Nephron (organoid): ENCODE data around the gene OBSL1.
A peak's percentile ranks its signal among the peaks of the same experiment; 100 is the strongest.

ENCODE experiments used
- H3K27ac Mint-ChIP-seq, 3 experiments: 2 replicates each; pipeline ENCODE4 v1.8.0; 2020; ENCODE audit warnings: mixed read lengths in 3 of 3, mild to moderate bottlenecking in 2 of 3, moderate library complexity in 1 of 3
- H3K27me3 Mint-ChIP-seq: 2 replicates; pipeline ENCODE4 v1.8.0; 2021; ENCODE audit warnings: low read depth, mild to moderate bottlenecking, moderate library complexity, mixed read lengths
- H3K36me3 Mint-ChIP-seq: 2 replicates; pipeline ENCODE4 v1.8.0; 2020; ENCODE audit warnings: low read depth, mixed read lengths
- H3K4me1 Mint-ChIP-seq: 2 replicates; pipeline ENCODE4 v1.8.0; 2020; ENCODE audit warnings: mixed read lengths
- H3K4me3 Mint-ChIP-seq, 3 experiments: 2 replicates each; pipeline ENCODE4 v1.8.0; 2020; ENCODE audit warnings: mild to moderate bottlenecking in 3 of 3, mixed read lengths in 3 of 3, moderate library complexity in 2 of 3
- H3K9me3 Mint-ChIP-seq: 2 replicates; pipeline ENCODE4 v1.8.0; 2020; ENCODE audit warnings: mixed read lengths
- CTCF ChIP-seq, 3 experiments: fragments of 200-600 bp; sonication (generic); IDR thresholded peaks; one replicate each; pipeline ENCODE4 v1.5.0; 2021; ENCODE audit warnings: antibody characterized with exemption in 3 of 3; ENCODE audit not compliant: unreplicated experiment in 3 of 3

Gene OBSL1

DNA sequence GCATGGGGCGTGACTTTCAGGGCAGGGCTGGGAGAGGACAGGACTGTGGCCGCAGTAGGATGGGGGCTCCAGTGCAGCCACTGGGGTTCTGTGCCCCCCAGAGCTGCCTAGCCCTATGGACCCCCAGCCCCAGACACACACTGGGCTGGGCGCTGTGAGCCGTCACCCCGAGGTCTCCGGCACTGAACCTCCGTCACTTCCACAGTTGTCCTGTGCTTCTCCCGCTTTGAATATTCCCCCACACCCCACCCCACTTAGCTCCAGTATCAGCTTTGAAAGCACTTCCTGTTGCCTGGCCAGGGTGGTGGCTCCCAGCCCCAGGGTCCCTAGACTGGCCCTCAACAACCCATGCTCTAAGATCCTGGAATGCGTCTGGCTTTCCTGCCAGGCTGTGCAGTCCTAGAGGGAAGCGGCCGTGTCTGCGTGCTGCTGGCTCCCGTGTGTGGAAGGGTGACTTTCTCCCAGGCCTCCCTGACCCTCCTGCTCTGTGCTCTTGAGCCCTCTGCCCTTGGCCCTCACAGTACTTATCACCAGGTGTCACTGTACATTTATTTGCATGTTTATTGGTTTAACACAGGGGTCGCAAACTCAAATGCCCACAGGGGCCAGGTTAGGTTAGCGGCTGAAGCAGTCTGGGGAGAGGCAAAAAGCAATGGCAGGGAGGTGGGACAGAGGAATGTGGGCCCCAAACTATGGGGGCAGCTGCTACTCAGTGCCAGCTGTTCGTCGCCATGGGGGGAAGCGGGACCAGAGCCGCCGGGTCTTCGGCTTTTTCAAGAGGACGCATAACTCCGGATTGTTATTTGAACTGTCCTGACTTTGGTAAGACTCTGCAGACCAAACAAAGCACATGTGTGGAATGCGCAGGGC, 9.9 kb downstream of the OBSL1 start:
- Mint-ChIP-seq H3K4me1 (peaks cover 50% of the 10 kb centered on the region), H3K36me3 (peaks cover 58% of the 10 kb centered on the region), H3K27ac (peak overlapping the region; percentile 44 to 90 (median 79)), H3K9me3 (no peaks in the 10 kb centered on the region), H3K27me3 (no peaks in the 10 kb centered on the region), H3K4me3 (peak overlapping the region in 2 of 3 experiments; percentile 41 to 47)
- no peak for TF ChIP-seq CTCF (IDR thresholded peaks at IDR 0.05; ENCODE audit: unreplicated experiment in 3 of 3)

GRCh38 chr2:219560893-219561178, 10.5 kb downstream of the OBSL1 start:
- no peaks in the 10 kb centered on the region for H3K9me3 Mint-ChIP-seq
- peak overlapping the region in 2 of 3 experiments; percentile 44 to 90 for H3K27ac Mint-ChIP-seq
- TF ChIP-seq CTCF (IDR thresholded peaks at IDR 0.05; ENCODE audit: unreplicated experiment in 3 of 3) = no peak
- no peak overlapping the region for H3K4me3 Mint-ChIP-seq
- H3K27me3 Mint-ChIP-seq = no peaks in the 10 kb centered on the region
- H3K4me1 Mint-ChIP-seq = peaks cover 44% of the 10 kb centered on the region
- H3K36me3 Mint-ChIP-seq = peaks cover 52% of the 10 kb centered on the region

DNA sequence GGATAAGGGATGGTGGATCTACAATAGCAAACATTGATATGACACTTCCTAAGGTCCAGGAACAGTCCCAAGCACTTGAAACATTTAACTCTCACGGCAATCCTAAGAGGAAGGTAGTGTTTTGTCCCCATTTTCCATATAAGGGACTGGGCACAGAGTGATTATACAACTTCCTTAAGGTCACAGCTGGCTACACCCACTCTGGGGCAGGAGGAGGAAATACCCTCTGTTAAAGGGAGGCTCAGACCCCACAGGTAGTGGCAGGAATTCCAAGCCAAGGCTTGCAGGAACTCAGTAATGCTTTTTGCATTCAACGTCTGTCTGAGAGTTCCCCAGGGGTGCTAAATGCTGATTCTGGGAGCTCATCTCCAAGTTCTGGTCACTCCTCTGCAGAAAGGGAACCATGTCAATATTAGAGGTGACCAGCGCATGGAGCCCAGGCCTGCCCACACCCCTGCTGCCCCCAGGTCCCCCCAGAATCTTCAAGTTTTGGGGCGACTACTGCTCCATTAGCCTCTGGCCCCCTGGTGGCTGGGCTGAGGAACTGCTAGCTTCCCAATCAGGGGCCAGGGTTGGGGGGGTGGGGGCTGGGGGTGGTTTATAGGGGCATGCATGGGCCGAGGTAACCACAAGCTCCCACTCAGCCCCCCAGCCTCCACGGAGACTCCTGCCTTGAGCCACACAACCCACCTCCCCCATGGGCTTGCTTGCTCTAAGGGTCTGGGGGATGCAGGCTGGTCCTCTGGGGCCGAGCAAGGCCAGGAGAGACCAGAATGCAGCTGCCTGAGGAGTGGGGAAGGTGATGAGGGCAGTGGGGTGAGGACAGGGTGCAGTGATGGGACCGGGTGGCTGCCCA, 11.1 kb downstream of the OBSL1 start:
- peak; percentile 64 to 68 (median 68) for TF ChIP-seq CTCF (IDR thresholded peaks at IDR 0.05; ENCODE audit: unreplicated experiment in 3 of 3)
- H3K36me3 Mint-ChIP-seq = peaks cover 49% of the 10 kb centered on the region
- peaks cover 42% of the 10 kb centered on the region for H3K4me1 Mint-ChIP-seq
- H3K27ac Mint-ChIP-seq = peak overlapping the region in 2 of 3 experiments; percentile 44 to 90
- H3K27me3 Mint-ChIP-seq = no peaks in the 10 kb centered on the region
- no peak overlapping the region for H3K4me3 Mint-ChIP-seq
- no peaks in the 10 kb centered on the region for H3K9me3 Mint-ChIP-seq

GRCh38 chr2:219559156-219559915, 12.0 kb downstream of the OBSL1 start:
- H3K9me3 Mint-ChIP-seq = no peaks in the 10 kb centered on the region

More at GRCh38 chr2:219559156-219559915, 12.0 kb downstream of the OBSL1 start:
- Mint-ChIP-seq H3K4me3 (no peak overlapping the region), H3K4me1 (peaks cover 39% of the 10 kb centered on the region), H3K27me3 (no peaks in the 10 kb centered on the region), H3K27ac (no peak overlapping the region), H3K36me3 (peaks cover 40% of the 10 kb centered on the region)
- TF ChIP-seq CTCF (IDR thresholded peaks at IDR 0.05; ENCODE audit: unreplicated experiment in 3 of 3) = no peak
